Measurements from ENCODE around the gene F9. TPM values are rescaled to one million over a fixed set of nuclear protein-coding genes. Genes with fewer than 3 reads are reported as not detected.
"Not testable (repeated sequence)": the region's sequence is repeated elsewhere in the genome, so short reads cannot be mapped to it uniquely, and the experiment has no call there.

Gene F9
- total RNA-seq (not detected), polyA plus RNA-seq (not detected), total RNA-seq (0 reads per million in 6 experiments)

DNA sequence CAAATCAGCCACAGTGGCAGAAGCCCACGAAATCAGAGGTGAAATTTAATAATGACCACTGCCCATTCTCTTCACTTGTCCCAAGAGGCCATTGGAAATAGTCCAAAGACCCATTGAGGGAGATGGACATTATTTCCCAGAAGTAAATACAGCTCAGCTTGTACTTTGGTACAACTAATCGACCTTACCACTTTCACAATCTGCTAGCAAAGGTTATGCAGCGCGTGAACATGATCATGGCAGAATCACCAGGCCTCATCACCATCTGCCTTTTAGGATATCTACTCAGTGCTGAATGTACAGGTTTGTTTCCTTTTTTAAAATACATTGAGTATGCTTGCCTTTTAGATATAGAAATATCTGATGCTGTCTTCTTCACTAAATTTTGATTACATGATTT is at the start of gene F9:
F9 (plus strand) TSS at position 190 of the 400 bp plus-strand sequence; CDS start at position 216, 26 bp downstream.
- no peak for ATAC-seq
- H3K9me3 Mint-ChIP-seq: no peaks in the 10 kb centered on the region
- no peaks in the 10 kb centered on the region for H3K4me1 Mint-ChIP-seq
- H3K27ac Mint-ChIP-seq: no peak within 1 kb of the TSS
- DNase-seq: no peak
- H3K36me3 Mint-ChIP-seq: no peaks in the 10 kb centered on the region
- no peaks in the 10 kb centered on the region for H3K27me3 Mint-ChIP-seq
- POLR2A ChIA-PET: no interaction called here
- H3K4me3 Mint-ChIP-seq: no peak within 1 kb of the TSS

- Mint-ChIP-seq H3K4me1 (no peaks in the 10 kb centered on the region), H3K4me3 (no peak overlapping the region), H3K27me3 (peaks cover 0 to 6% (median 1%) of the 10 kb centered on the region in 5 donors), H3K36me3 (no peaks in the 10 kb centered on the region), H3K27ac (no peak overlapping the region), H3K9me3 (no peaks in the 10 kb centered on the region)
- POLR2A ChIA-PET: interaction anchor here (0.6 kb wide), 1 partner anchor 903 kb away, joined by 3 read pairs; no protein-coding TSS in a partner anchor
- no peak for DNase-seq
- ATAC-seq: no peak
Observed at GRCh38 chrX:139483699-139484098, 46.8 kb upstream of the F9 start.

DNA sequence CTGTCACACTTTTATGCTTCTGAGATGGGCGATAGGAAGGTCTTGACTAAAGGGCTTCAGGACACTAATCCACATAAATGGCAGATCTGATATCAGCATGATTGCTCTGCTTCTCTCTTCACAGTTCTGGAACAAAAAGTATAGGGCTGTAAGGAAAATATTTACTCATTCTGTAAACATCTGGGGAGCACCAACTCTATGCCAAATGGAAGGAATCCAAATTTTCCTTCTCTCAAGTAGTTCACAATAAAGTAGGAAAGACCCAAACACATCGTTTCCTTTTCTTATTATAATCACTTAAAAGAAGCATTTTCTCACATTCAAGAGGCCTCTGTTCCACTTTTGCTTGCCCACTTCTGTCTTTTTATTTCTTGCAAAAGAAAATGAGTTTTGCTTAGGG is 45.9 kb upstream of the F9 start:
- no peak overlapping the region for H3K27ac Mint-ChIP-seq
- no peaks in the 10 kb centered on the region for H3K36me3 Mint-ChIP-seq
- DNase-seq (no peak), ATAC-seq (no peak)
- H3K4me3 Mint-ChIP-seq: no peak overlapping the region
- H3K4me1 Mint-ChIP-seq: no peaks in the 10 kb centered on the region
- no peaks in the 10 kb centered on the region for H3K9me3 Mint-ChIP-seq
- POLR2A ChIA-PET: no interaction called here
- peaks cover 0 to 6% (median 1%) of the 10 kb centered on the region in 5 donors for H3K27me3 Mint-ChIP-seq

GRCh38 chrX:139495324-139495723 is 35.2 kb upstream of the F9 start:
- peaks cover 0 to 1% (median 0%) of the 10 kb centered on the region in 5 donors for H3K27me3 Mint-ChIP-seq
- no peaks in the 10 kb centered on the region for H3K36me3 Mint-ChIP-seq
- no peak for DNase-seq
- no peaks in the 10 kb centered on the region for H3K4me1 Mint-ChIP-seq
- H3K9me3 Mint-ChIP-seq: peaks cover 0 to 3% (median 0%) of the 10 kb centered on the region in 9 donors
- POLR2A ChIA-PET: no interaction called here
- ATAC-seq: no peak
- H3K27ac Mint-ChIP-seq: no peak overlapping the region
- no peak overlapping the region for H3K4me3 Mint-ChIP-seq

GRCh38 chrX:139506333-139506732 is 24.2 kb upstream of the F9 start:
- POLR2A ChIA-PET: no interaction called here
- no peak overlapping the region for H3K27ac Mint-ChIP-seq
- ATAC-seq (no peak), DNase-seq (no peak)
- H3K36me3 Mint-ChIP-seq: no peaks in the 10 kb centered on the region
- peaks cover 0 to 3% (median 0%) of the 10 kb centered on the region in 9 donors for H3K9me3 Mint-ChIP-seq
- peaks cover 0 to 10% (median 1%) of the 10 kb centered on the region in 5 donors for H3K27me3 Mint-ChIP-seq
- H3K4me1 Mint-ChIP-seq: peaks cover 0 to 2% (median 0%) of the 10 kb centered on the region in 4 donors
- H3K4me3 Mint-ChIP-seq: no peak overlapping the region

GRCh38 chrX:139508099-139508498 is 22.4 kb upstream of the F9 start:
- H3K36me3 Mint-ChIP-seq: no peaks in the 10 kb centered on the region
- DNase-seq: no peak
- peaks cover 0 to 3% (median 0%) of the 10 kb centered on the region in 9 donors for H3K9me3 Mint-ChIP-seq
- POLR2A ChIA-PET: no interaction called here
- H3K27ac Mint-ChIP-seq: no peak overlapping the region
- peaks cover 0 to 2% (median 0%) of the 10 kb centered on the region in 4 donors for H3K4me1 Mint-ChIP-seq
- ATAC-seq: no peak
- H3K4me3 Mint-ChIP-seq: no peak overlapping the region
- peaks cover 0 to 10% (median 1%) of the 10 kb centered on the region in 5 donors for H3K27me3 Mint-ChIP-seq

DNA sequence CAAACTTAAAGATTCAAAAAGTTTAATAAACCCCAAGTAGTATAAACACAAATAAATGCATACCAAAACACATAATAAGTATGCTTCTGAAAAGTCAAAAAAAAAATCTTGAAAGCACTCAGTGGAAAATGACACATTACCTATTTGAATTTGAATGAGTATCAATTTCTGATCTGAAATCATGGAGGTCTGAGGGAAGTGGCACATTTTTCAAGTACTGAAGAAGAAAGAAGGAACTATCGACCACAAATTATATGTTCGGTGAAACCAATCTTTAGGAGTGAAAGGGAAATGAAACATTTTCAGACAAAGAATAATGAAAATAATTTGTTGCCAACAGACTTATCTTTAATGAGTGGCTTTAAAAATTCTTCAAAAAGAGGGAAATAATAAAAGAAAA is 12.1 kb upstream of the F9 start:
- H3K9me3 Mint-ChIP-seq: peaks cover 0 to 5% (median 0%) of the 10 kb centered on the region in 9 donors

DNA sequence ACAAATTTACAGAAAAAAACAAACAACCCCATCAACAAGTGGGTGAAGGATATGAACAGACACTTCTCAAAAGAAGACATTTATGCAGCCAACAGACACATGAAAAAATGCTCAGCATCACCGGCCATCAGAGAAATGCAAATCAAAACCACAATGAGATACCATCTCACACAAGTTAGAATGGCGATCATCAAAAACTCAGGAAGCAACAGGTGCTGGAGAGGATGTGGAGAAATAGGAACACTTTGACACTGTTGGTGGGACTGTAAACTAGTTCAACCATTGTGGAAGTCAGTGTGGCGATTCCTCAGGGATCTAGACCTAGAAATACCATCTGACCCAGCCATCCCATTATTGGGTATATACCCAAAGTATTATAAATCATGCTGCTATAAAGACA is 1.7 kb upstream of the F9 start:
- H3K36me3 Mint-ChIP-seq, H3K4me1 Mint-ChIP-seq, ATAC-seq, H3K27me3 Mint-ChIP-seq, H3K9me3 Mint-ChIP-seq, H3K4me3 Mint-ChIP-seq, DNase-seq, POLR2A ChIA-PET, H3K27ac Mint-ChIP-seq: not testable (repeated sequence)

More for the DNA sequence above, 12.1 kb upstream of the F9 start:
- no peak for ATAC-seq
- H3K27me3 Mint-ChIP-seq: peaks cover 0 to 1% (median 0%) of the 10 kb centered on the region in 5 donors
- POLR2A ChIA-PET: no interaction called here
- H3K27ac Mint-ChIP-seq: no peak overlapping the region
- DNase-seq: no peak
- H3K4me3 Mint-ChIP-seq: no peak overlapping the region
- no peaks in the 10 kb centered on the region for H3K36me3 Mint-ChIP-seq
- H3K4me1 Mint-ChIP-seq: no peaks in the 10 kb centered on the region

GRCh38 chrX:139532834-139533233 is 2.3 kb downstream of the F9 start:
- ATAC-seq: no peak
- DNase-seq: no peak
- Mint-ChIP-seq H3K9me3 (no peaks in the 10 kb centered on the region), H3K27me3 (peaks cover 0 to 1% (median 0%) of the 10 kb centered on the region in 5 donors), H3K4me3 (no peak overlapping the region), H3K27ac (no peak overlapping the region), H3K36me3 (no peaks in the 10 kb centered on the region), H3K4me1 (no peaks in the 10 kb centered on the region)
- POLR2A ChIA-PET: no interaction called here

DNA sequence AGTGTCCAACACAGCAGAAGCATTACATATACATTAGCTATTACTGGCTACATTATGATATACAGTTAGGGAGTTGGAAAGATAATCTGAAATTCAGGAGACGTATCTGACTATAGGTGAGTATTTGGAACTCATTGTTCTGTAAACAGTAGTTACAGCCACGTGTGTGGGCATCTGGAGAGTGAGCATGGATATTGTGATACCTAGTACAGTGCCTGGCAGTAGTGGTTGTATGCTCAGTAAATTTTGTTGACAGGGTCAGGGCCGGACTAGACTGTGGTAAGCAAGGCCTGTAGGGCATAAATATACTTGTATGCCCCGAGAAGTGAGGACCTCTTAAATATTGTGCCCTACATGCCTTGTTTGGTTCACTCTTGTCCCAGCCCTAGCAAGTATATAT is 2.9 kb downstream of the F9 start:
- POLR2A ChIA-PET: no interaction called here
- no peaks in the 10 kb centered on the region for H3K9me3 Mint-ChIP-seq
- H3K4me1 Mint-ChIP-seq: no peaks in the 10 kb centered on the region
- no peaks in the 10 kb centered on the region for H3K36me3 Mint-ChIP-seq
- H3K4me3 Mint-ChIP-seq: no peak overlapping the region
- H3K27me3 Mint-ChIP-seq: peaks cover 0 to 1% (median 0%) of the 10 kb centered on the region in 5 donors
- DNase-seq (no peak), ATAC-seq (no peak)
- H3K27ac Mint-ChIP-seq: no peak overlapping the region

DNA sequence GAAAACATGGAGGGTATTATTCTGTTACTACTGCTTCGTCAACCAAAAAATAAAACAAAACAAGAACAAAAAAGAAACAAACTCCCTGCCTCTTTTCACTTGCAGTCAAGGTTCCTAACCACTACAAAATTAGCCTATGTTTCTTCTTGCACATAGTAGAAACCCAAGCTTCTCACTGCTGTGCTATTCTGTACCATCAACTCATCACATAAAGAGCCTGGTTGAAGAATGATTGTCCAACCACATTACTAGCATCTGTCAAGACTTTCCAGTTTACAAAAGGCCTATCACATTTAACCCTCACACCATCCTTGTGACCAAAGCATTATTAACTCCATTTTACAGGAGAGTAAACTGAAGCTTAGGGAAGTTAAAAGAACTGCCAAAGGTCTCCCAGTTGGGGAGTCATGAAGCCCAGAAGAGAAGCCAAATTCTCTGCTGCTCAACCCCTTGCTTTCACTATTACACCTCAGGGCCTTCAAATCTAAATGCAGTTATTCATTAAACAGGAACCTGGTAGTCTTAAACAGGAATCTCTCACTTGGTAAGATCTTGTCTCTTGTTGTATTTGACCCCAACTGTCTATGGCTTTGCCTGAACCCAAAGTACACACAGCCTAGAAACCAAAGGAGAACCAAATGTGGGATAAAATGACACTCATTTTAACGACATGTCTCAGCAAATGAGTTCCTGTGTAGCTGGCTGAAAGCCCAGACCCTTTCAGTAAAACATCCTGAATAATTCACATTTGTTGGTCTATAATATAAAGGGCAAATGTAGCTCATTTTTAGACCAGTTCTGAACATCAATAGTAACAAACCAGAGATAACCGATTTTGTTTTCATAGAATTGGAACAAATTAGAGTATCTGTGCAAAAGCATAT is 8.6 kb downstream of the F9 start:
- H3K27ac Mint-ChIP-seq: no peak overlapping the region
- no peak for DNase-seq

GRCh38 chrX:139542652-139543051 is 12.1 kb downstream of the F9 start:
- Mint-ChIP-seq H3K36me3 (no peaks in the 10 kb centered on the region), H3K4me1 (no peaks in the 10 kb centered on the region), H3K4me3 (no peak overlapping the region), H3K27ac (no peak overlapping the region), H3K9me3 (no peaks in the 10 kb centered on the region), H3K27me3 (peaks cover 0 to 10% (median 0%) of the 10 kb centered on the region in 5 donors)
- POLR2A ChIA-PET: no interaction called here
- DNase-seq: no peak
- no peak for ATAC-seq

More for the DNA sequence above, 8.6 kb downstream of the F9 start:
- Mint-ChIP-seq H3K27me3 (peaks cover 0 to 10% (median 0%) of the 10 kb centered on the region in 5 donors), H3K9me3 (no peaks in the 10 kb centered on the region), H3K4me3 (no peak overlapping the region), H3K4me1 (no peaks in the 10 kb centered on the region), H3K36me3 (no peaks in the 10 kb centered on the region)
- ATAC-seq: no peak
- POLR2A ChIA-PET: no interaction called here

DNA sequence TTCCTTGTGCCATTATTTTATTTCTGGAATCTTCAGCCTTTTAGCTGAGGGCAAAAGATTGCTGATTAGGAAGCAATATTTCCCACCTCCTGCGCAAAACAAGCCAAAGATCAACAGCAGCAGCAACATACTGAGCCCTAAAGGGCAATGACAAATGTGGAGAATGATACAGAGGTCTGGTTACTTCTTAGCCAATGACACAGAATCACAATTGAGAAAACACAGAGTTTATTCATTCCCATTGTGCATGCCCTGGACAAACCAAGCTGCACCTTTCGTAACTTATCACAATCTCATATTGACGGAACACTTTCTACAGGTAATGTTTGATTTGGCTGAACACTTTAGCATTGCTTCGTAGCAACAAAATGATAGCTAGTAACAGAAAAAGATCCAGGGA is 13.4 kb downstream of the F9 start:
- no peaks in the 10 kb centered on the region for H3K9me3 Mint-ChIP-seq
- POLR2A ChIA-PET: no interaction called here
- peaks cover 0 to 6% (median 0%) of the 10 kb centered on the region in 5 donors for H3K27me3 Mint-ChIP-seq
- no peaks in the 10 kb centered on the region for H3K4me1 Mint-ChIP-seq
- ATAC-seq: no peak
- no peak for DNase-seq
- no peaks in the 10 kb centered on the region for H3K36me3 Mint-ChIP-seq
- no peak overlapping the region for H3K4me3 Mint-ChIP-seq
- H3K27ac Mint-ChIP-seq: no peak overlapping the region

Measured in naive thymus-derived CD8-positive, alpha-beta T cell (primary cell).